GM08714 (cell line): Measurements from ENCODE around the gene ANKMY1.

Source experiments
- H3K4me3 ChIP-seq: fragments of 200-500 bp; sonication (Bioruptor generic); 2 replicates; pipeline ENCODE4 v1.5.1; 2014; ENCODE audit warnings: mild to moderate bottlenecking, low read length, inconsistent platforms
- ZNF274 ChIP-seq: IDR thresholded peaks from 2 replicates; pipeline ENCODE4 v1.6.1; 2012; ENCODE audit warnings: mild to moderate bottlenecking, low read depth, low read length

Gene ANKMY1, protein sequence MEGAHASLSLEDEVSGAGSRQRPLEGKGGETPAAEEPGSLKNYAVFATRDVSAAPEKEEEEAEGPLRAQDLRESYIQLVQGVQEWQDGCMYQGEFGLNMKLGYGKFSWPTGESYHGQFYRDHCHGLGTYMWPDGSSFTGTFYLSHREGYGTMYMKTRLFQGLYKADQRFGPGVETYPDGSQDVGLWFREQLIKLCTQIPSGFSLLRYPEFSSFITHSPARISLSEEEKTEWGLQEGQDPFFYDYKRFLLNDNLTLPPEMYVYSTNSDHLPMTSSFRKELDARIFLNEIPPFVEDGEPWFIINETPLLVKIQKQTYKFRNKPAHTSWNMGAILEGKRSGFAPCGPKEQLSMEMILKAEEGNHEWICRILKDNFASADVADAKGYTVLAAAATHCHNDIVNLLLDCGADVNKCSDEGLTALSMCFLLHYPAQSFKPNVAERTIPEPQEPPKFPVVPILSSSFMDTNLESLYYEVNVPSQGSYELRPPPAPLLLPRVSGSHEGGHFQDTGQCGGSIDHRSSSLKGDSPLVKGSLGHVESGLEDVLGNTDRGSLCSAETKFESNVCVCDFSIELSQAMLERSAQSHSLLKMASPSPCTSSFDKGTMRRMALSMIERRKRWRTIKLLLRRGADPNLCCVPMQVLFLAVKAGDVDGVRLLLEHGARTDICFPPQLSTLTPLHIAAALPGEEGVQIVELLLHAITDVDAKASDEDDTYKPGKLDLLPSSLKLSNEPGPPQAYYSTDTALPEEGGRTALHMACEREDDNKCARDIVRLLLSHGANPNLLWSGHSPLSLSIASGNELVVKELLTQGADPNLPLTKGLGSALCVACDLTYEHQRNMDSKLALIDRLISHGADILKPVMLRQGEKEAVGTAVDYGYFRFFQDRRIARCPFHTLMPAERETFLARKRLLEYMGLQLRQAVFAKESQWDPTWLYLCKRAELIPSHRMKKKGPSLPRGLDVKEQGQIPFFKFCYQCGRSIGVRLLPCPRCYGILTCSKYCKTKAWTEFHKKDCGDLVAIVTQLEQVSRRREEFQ

DNA sequence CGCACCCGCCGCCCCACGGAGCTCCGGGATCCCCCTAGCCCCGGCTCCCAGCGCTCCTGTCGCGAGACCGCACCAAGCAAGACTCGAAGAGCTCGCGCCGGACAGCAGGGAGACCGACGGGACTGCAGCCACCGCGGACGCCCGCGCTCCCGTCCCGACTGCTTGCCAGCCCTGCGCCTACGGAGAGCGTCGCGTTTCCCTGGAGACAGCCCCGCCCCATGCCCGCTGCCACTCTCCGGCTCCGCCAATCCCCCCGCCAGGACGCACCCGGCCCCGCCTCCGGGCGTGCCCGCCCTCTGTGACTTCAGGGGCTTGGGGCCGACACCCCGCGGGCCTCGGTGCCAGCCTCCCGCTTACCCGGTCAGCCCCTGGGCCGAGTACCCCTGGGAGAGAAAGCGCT is at the start of gene ANKMY1:
ANKMY1 (minus strand) TSS at position 181 of the 400 bp plus-strand sequence. CDS start 653 bp downstream, outside the sequence.
- no peak for TF ChIP-seq ZNF274
- no peak within 1 kb of the TSS; the same call in 1 of the 2 replicates for H3K4me3 ChIP-seq

- H3K4me3 ChIP-seq, result no peak overlapping the region
- TF ChIP-seq ZNF274, result no peak
Observed at GRCh38 chr2:240605867-240606743, 48.3 kb upstream of the ANKMY1 start.

- no peak overlapping the region for H3K4me3 ChIP-seq
- TF ChIP-seq ZNF274, result no peak
Observed at GRCh38 chr2:240604939-240605716, 47.3 kb upstream of the ANKMY1 start.

- no peak overlapping the region for H3K4me3 ChIP-seq
- TF ChIP-seq ZNF274, result no peak
Observed at GRCh38 chr2:240604291-240604938, 46.6 kb upstream of the ANKMY1 start.

GRCh38 chr2:240603846-240604245 is 46.1 kb upstream of the ANKMY1 start:
- TF ChIP-seq ZNF274, result no peak
- H3K4me3 ChIP-seq, result no peak overlapping the region

- no peak overlapping the region for H3K4me3 ChIP-seq
- TF ChIP-seq ZNF274, result no peak
Observed at GRCh38 chr2:240603081-240603835, 45.5 kb upstream of the ANKMY1 start.

- TF ChIP-seq ZNF274, result no peak
- no peak overlapping the region for H3K4me3 ChIP-seq
Observed at GRCh38 chr2:240602266-240603050, 44.7 kb upstream of the ANKMY1 start.

GRCh38 chr2:240601831-240602160 is 44.0 kb upstream of the ANKMY1 start:
- no peak overlapping the region for H3K4me3 ChIP-seq
- no peak for TF ChIP-seq ZNF274

- no peak for TF ChIP-seq ZNF274
- H3K4me3 ChIP-seq, result no peak overlapping the region
Observed at GRCh38 chr2:240601061-240601830, 43.5 kb upstream of the ANKMY1 start.

- H3K4me3 ChIP-seq, result no peak overlapping the region
Observed at GRCh38 chr2:240600451-240600961, 42.7 kb upstream of the ANKMY1 start.

More at GRCh38 chr2:240600451-240600961, 42.7 kb upstream of the ANKMY1 start:
- TF ChIP-seq ZNF274, result no peak
